Upper lobe of left lung (tissue), 6 donors: ENCODE results near the gene MYO18B. TPM values are rescaled to one million over a fixed set of nuclear protein-coding genes. Genes with fewer than 3 reads are reported as not detected.

Experiments
- ATAC-seq, 2 donors: fragments of 200-7000 bp; cut with Tn5 transposase; one replicate each; pipeline ENCODE4 v1.9.1; 2022; ENCODE audit warnings: mild to moderate bottlenecking in 2 of 2, moderate library complexity in 2 of 2; ENCODE audit not compliant: low FRiP score in 2 of 2
- DNase-seq, 2 donors: peaks; one replicate each; pipeline ENCODE4 v3.0.0-alpha.2; 2019 to 2020
- H3K27ac ChIP-seq, 4 donors: fragments of 200-600 bp; sonication (generic); one replicate each; pipeline ENCODE4 v1.5.1; 2016 to 2019
- H3K27me3 ChIP-seq, 4 donors: fragments of 200-600 bp; sonication (generic); one replicate each; pipeline ENCODE4 v1.5.1; 2017 to 2019
- H3K36me3 ChIP-seq, 4 donors: fragments of 200-600 bp; sonication (generic); one replicate each; pipeline ENCODE4 v1.5.1; 2016 to 2019
- H3K4me1 ChIP-seq, 4 donors: fragments of 200-600 bp; sonication (generic); one replicate each; pipeline ENCODE4 v1.5.1; 2018 to 2019
- H3K4me3 ChIP-seq, 4 donors: fragments of 200-600 bp; sonication (generic); one replicate each; pipeline ENCODE4 v1.5.1; 2017 to 2019; ENCODE audit warnings: mild to moderate bottlenecking in 2 of 4, moderate library complexity in 1 of 4
- H3K9me3 ChIP-seq, 4 donors: fragments of 200-600 bp; sonication (generic); one replicate each; pipeline ENCODE4 v1.5.1; 2018 to 2019
- EP300 ChIP-seq, 4 donors: sonication (generic); formaldehyde crosslinking; IDR thresholded peaks; one replicate each; pipeline ENCODE4 v1.5.1; 2017; ENCODE audit warnings: antibody characterized with exemption in 4 of 4, control low read depth in 2 of 4
- POLR2A ChIP-seq, 4 donors: fragments of 450-650 bp; IDR thresholded peaks; one replicate each; pipeline ENCODE4 v1.5.1; 2016 to 2017; ENCODE audit warnings: antibody characterized with exemption in 4 of 4, mild to moderate bottlenecking in 2 of 4
- POLR2AphosphoS5 ChIP-seq, 2 donors: sonication (generic); formaldehyde crosslinking; IDR thresholded peaks; one replicate each; pipeline ENCODE4 v1.5.1; 2017; ENCODE audit warnings: antibody characterized with exemption in 2 of 2
- WGBS, 2 donors: methylation state at CpG; one replicate each; pipeline ENCODE4 v1.1.5; 2017 to 2018; 5-methylcytosine and 5-hydroxymethylcytosine counted together
- total RNA-seq, 6 donors: library from RNA; depleted of rRNA in 4 of 6; stranded (reverse); fragments of >200 nt in 4 of 6; gene quantifications; one replicate each; pipeline versions ENCODE4 v1.1.0 to v1.2.1, GENCODE V29; 2016 to 2021
- TF ChIP-seq, protein P1 (sequence below), 6 experiments: fragments of 450-650 bp in 4 of 6; fragments of 200-600 bp in 2 of 6; sonication (generic) in 2 of 6; IDR thresholded peaks; one replicate each; pipeline ENCODE4 v1.5.1; 2016 to 2019; ENCODE audit warnings: antibody characterized with exemption in 6 of 6
- donor health status: DM: no; HTN: no; CAD: no; lungs with moderate emphysema.
- donor health status: DM: no; HTN: yes; CAD: no; lungs with severe emphysema.

Gene MYO18B
- total RNA-seq, 6 donors from 2014 or later, result 0.09 to 1.3 (median 0.17) TPM; not detected in 3

DNA sequence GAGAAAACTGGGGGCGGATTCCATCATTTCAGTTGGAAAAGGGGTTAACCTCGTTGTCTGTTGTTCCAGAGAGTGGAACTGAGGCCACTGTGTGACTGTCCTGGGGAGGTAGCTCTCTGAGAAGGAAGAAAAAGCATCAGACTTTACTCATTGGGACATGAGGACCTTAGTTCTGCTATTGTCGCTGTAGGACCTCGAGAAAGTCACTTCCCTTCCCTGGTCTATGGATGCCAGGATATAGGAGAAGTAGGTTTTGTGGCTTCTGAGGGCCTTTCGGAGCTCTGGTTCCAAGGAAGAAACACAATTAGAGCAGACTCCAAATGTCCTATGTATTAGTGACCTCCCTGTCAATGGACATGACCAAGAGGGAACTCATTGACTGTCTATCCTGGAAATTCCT, 6.2 kb downstream of the MYO18B start:
- Histone ChIP-seq H3K27ac (no peak overlapping the region), H3K4me3 (no peak overlapping the region), H3K36me3 (no peaks in the 10 kb centered on the region), H3K4me1 (no peaks in the 10 kb centered on the region), H3K9me3 (no peaks in the 10 kb centered on the region), H3K27me3 (no peaks in the 10 kb centered on the region)
- peak in 1 of 2 donors; percentile 16 for ATAC-seq
- TF ChIP-seq EP300 (IDR thresholded peaks at IDR 0.05) (no peak), POLR2A (IDR thresholded peaks at IDR 0.05) (no peak), POLR2AphosphoS5 (IDR thresholded peaks at IDR 0.05) (no peak)
- TF ChIP-seq, protein P1, sequence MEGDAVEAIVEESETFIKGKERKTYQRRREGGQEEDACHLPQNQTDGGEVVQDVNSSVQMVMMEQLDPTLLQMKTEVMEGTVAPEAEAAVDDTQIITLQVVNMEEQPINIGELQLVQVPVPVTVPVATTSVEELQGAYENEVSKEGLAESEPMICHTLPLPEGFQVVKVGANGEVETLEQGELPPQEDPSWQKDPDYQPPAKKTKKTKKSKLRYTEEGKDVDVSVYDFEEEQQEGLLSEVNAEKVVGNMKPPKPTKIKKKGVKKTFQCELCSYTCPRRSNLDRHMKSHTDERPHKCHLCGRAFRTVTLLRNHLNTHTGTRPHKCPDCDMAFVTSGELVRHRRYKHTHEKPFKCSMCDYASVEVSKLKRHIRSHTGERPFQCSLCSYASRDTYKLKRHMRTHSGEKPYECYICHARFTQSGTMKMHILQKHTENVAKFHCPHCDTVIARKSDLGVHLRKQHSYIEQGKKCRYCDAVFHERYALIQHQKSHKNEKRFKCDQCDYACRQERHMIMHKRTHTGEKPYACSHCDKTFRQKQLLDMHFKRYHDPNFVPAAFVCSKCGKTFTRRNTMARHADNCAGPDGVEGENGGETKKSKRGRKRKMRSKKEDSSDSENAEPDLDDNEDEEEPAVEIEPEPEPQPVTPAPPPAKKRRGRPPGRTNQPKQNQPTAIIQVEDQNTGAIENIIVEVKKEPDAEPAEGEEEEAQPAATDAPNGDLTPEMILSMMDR (IDR thresholded peaks at IDR 0.05), result no peak
- WGBS, 2 donors, result 71 to 78% methylated on average over 5 of the region's 5 CpGs
- no peak for DNase-seq

- H3K9me3 ChIP-seq, result no peaks in the 10 kb centered on the region
- DNase-seq, result no peak
- H3K4me3 ChIP-seq, result no peak overlapping the region
- ATAC-seq, result no peak
- TF ChIP-seq, protein P1 (IDR thresholded peaks at IDR 0.05), result no peak
- TF ChIP-seq POLR2AphosphoS5 (IDR thresholded peaks at IDR 0.05), result no peak
- no peak for TF ChIP-seq POLR2A (IDR thresholded peaks at IDR 0.05)
- no peak for TF ChIP-seq EP300 (IDR thresholded peaks at IDR 0.05)
- no peaks in the 10 kb centered on the region for H3K36me3 ChIP-seq
- H3K27me3 ChIP-seq, result no peaks in the 10 kb centered on the region
- H3K27ac ChIP-seq, result no peak overlapping the region
- no peaks in the 10 kb centered on the region for H3K4me1 ChIP-seq
- WGBS, 2 donors, result 27 to 79% methylated on average over 2 of the region's 2 CpGs
Observed at GRCh38 chr22:25748704-25749103, 6.7 kb downstream of the MYO18B start.

- Histone ChIP-seq H3K36me3 (no peaks in the 10 kb centered on the region), H3K9me3 (no peaks in the 10 kb centered on the region), H3K27me3 (no peaks in the 10 kb centered on the region), H3K4me3 (no peak overlapping the region), H3K4me1 (no peaks in the 10 kb centered on the region), H3K27ac (no peak overlapping the region)
- no peak for DNase-seq
- no peak for ATAC-seq
- whole genome bisulfite sequencing, 2 donors, result 70 to 75% methylated on average over 7 to 10 of the region's 10 CpGs
- TF ChIP-seq POLR2AphosphoS5 (IDR thresholded peaks at IDR 0.05) (no peak), EP300 (IDR thresholded peaks at IDR 0.05) (no peak), POLR2A (IDR thresholded peaks at IDR 0.05) (no peak)
- TF ChIP-seq, protein P1 (IDR thresholded peaks at IDR 0.05), result no peak
Observed at GRCh38 chr22:25749420-25750169, 7.6 kb downstream of the MYO18B start.

DNA sequence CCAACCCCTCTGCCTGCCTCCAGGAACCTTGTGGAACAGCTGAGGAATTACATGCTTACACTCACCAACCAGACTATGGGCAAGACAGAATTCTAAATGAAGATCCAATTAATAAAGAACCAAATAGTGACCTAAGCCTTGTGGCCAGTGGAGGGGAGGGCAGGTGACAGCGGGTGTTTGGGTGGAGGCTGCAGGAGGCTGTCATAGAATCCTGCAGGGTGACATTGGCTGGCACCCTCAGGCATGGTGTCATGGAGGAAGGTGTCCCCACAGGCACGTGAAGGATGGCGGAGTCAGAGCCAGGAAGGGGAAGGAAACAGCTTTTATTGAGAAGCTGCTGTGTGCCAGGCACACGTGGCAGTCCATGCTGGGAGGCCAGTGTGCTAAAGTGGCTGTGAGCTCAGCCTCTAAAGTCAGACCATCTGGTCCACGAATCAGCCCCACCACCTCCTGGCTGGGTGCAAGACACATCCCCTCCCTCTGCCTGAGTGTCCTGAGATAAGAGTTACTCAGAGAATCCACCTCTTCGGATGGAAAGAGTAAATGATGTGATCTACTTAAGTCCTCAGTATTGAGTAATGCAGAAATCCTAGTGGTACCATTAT, 8.7 kb downstream of the MYO18B start:
- no peak for ATAC-seq

More for the DNA sequence above, 8.7 kb downstream of the MYO18B start:
- no peaks in the 10 kb centered on the region for H3K36me3 ChIP-seq
- no peak for TF ChIP-seq POLR2AphosphoS5 (IDR thresholded peaks at IDR 0.05)
- no peak for TF ChIP-seq POLR2A (IDR thresholded peaks at IDR 0.05)
- TF ChIP-seq EP300 (IDR thresholded peaks at IDR 0.05), result no peak
- TF ChIP-seq, protein P1 (IDR thresholded peaks at IDR 0.05), result no peak
- H3K27me3 ChIP-seq, result no peaks in the 10 kb centered on the region
- DNase-seq, result no peak
- H3K9me3 ChIP-seq, result no peaks in the 10 kb centered on the region
- H3K4me3 ChIP-seq, result no peak overlapping the region
- no peaks in the 10 kb centered on the region for H3K4me1 ChIP-seq
- no peak overlapping the region for H3K27ac ChIP-seq
- 40 to 45% methylated on average over 6 of the region's 6 CpGs for WGBS, 2 donors
